ENCODE data around the gene ABCD2.
"Not testable (repeated sequence)": the region's sequence is repeated elsewhere in the genome, so short reads cannot be mapped to it uniquely, and the experiment has no call there.

ABCD2 gene

DNA sequence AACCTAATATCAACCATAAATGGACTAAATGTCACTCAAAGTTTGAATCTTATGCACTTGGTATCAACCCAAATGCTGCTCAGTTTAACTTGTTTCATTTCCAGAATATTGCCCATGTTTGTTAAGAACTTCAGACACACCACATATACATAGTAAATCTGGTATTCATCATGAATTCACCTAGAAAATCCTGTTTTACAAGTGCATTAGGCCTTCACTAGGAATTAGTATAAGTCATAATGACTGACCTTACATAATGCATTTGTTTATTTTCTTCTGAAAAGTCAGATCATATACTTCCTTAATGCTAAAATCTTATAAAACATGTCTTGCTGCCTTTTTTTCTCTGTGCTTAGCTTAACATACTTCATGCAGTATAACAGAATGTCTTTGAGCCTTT is 66.1 kb downstream of the ABCD2 start:
- in situ Hi-C loops (cut with HindIII; ENCODE audit: low sequenced_read_pairs), result no loop called here

DNA sequence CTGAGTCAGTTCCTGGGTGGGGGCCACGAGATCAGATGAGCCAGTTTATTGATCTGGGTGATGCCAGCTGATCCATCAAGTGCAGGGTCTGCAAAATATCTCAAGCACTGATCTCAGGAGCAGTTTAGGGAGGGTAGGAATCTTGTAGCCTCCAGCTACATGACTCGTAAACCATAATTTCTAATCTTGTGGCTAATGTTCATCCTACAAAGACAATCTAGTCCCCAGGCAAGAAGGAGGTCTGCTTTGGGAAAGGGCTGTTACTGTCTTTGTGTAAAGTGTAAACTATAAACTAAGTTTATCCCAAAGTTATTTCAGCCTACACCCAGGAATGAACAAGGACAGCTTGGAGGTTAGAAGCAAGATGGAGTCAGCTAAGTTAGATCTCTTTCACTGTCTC is 75.4 kb downstream of the ABCD2 start:
- in situ Hi-C loops (cut with HindIII; ENCODE audit: low sequenced_read_pairs), result not testable (repeated sequence)

DNA sequence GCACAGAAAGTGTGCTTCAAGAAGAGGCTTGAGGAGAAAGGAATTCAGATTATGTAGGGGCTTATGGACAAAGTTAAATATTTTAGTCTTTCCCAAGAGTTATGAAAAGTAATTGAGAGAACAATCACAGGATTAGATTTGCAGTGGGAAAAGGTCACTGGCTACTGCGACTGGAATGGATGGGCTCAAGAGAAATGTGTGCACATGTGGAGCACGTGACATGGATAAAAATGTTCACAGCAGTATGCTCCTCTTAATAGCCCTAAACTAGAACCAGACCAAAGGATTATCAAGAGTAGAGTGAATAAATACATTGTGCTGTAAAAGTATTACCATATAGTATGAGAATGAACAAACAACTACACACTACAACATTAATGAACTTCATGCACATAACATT is 78.1 kb downstream of the ABCD2 start:
- in situ Hi-C loops (cut with HindIII; ENCODE audit: low sequenced_read_pairs), result no loop called here

GRCh38 chr12:39538679-39539104 is 80.9 kb downstream of the ABCD2 start:
- in situ Hi-C loops (cut with HindIII; ENCODE audit: low sequenced_read_pairs), result loop anchor here (5.0 kb wide), 1 partner anchor 49 kb away; no protein-coding TSS in a partner anchor

GRCh38 chr12:39533951-39534350 is 85.7 kb downstream of the ABCD2 start:
- in situ Hi-C loops (cut with HindIII; ENCODE audit: low sequenced_read_pairs), result no loop called here

DNA sequence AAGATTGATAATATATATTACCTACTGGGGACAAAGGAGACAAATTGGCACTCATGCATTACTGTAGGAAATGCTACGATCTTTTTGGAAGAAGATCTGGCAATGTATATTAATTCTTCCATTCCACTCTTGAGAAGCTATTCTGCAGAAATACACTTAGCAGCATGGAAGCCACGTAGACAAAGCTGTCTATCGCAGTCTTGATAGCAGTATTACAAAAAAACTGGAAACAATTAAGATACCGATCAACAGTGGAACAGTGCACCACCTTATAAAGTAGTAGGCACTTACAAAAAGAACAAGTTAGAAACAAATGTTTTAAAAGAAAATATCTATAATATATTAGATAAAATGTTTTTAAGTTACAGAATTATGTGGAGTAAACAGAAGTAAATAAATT is 87.2 kb downstream of the ABCD2 start:
- in situ Hi-C loops (cut with HindIII; ENCODE audit: low sequenced_read_pairs), result no loop called here

DNA sequence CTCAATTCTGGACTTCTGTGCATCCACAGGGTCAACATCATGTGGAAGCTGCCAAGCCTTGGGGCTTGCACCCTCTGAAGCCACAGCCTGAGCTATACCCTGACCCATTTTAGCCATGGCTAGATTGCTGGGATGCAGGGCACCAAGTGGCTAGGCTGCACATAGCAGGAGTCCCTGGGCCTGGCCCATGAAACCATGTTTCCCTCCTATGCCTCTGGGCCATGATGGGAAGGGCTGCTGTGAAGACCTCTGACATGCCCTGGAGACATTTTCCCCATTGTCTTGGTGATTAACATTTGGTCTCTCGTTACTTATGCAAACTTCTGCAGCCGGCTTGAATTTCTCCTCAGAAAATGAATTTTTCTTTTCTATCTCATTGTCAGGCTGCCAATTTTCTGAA is 92.6 kb downstream of the ABCD2 start:
- in situ Hi-C loops (cut with HindIII; ENCODE audit: low sequenced_read_pairs), result no loop called here

DNA sequence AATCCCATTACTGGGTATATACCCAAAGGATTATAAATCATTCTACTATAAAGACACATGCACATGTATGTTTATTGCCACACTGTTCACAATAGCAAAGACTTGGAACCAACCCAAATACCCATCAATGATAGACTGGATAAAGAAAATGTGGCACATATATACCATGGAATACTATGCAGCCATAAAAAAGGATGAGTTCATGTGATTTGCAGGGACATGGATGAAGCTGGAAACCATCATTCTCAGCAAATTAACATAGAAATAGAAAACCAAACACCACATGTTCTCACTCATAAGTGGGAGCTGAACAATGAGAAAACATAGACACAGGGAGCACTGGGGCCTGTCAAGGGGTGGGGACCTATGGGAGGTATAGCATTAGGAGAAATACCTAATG is 97.4 kb downstream of the ABCD2 start:
- in situ Hi-C loops (cut with HindIII; ENCODE audit: low sequenced_read_pairs), result not testable (repeated sequence)

- in situ Hi-C loops (cut with HindIII; ENCODE audit: low sequenced_read_pairs), result no loop called here
Observed at GRCh38 chr12:39510001-39510400, 109.6 kb downstream of the ABCD2 start.

DNA sequence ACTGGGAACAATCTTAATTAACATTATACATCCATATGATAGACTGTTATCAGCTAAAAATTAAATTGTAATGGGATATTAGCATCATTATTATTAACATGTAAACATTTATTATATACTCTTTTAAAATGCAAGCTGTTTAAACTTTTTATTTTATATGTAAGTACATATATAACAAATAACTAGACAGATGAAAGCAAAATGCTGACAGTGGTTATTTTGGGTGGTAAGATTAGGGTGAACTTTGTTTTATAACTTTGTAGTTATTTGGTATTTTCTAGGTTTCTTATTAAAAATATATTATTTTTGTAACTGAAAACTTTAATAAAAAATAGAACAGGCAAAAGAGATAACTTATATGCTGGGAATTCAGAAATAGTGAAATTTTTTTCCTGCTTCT is 114.0 kb downstream of the ABCD2 start:
- in situ Hi-C loops (cut with HindIII; ENCODE audit: low sequenced_read_pairs), result no loop called here

DNA sequence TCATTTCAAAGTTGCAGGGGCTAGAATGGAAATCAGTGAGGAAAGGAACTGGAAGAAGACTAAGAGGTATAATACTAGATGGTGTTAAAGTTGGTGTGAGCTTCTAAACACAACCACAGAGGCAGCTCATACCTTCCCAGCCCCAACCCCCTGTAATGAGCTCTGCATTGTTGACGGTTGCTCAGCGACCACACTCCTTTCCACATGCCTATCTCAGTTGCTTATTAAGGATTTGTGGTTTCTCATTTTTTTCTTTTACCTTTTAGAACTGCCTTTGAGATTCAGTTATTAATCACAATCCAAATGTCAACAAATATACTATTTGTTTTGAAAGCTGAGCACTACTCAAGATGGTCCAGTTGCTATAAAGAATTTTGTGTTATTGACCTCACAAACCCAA is 114.6 kb downstream of the ABCD2 start:
- in situ Hi-C loops (cut with HindIII; ENCODE audit: low sequenced_read_pairs), result no loop called here

- in situ Hi-C loops (cut with HindIII; ENCODE audit: low sequenced_read_pairs), result no loop called here
Observed at GRCh38 chr12:39503439-39503838, 116.2 kb downstream of the ABCD2 start.

DNA sequence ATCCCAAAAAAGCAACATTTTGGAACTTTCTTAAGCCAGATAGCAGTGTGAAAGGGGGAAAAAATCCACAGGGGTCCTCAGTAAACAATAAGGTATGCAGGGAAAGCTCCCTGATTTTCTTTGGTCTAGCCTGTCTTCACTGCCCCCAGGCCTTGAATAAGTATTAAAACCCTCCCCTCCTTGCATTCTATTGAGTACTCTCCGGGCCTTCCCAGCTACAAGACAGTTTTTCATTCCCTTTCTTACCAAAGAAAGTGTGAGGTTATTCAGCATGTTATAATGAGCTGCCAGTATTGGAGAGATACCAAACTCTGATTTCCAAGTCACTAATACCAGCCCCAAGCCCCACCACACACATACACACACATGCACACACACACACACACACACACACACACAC is 116.9 kb downstream of the ABCD2 start:
- in situ Hi-C loops (cut with HindIII; ENCODE audit: low sequenced_read_pairs), result no loop called here
